Peyer's patch (tissue), 4 donors: ENCODE data around the gene ATG2B. TPM values are rescaled to one million over a fixed set of nuclear protein-coding genes. Genes with fewer than 3 reads are reported as not detected.

ENCODE experiments used
- DNase-seq, 3 donors: peaks; one replicate each; pipeline ENCODE4 v3.0.0-alpha.2; 2017 to 2019
- H3K27ac ChIP-seq, 4 donors: fragments of 200-600 bp; sonication (generic); one replicate each; pipeline ENCODE4 v1.5.1; 2016 to 2019
- H3K27me3 ChIP-seq, 2 donors: fragments of 200-600 bp; sonication (generic); one replicate each; pipeline ENCODE4 v1.5.1; 2019
- H3K36me3 ChIP-seq, 3 donors: fragments of 200-600 bp; sonication (generic); one replicate each; pipeline ENCODE4 v1.5.1; 2016 to 2019
- H3K4me1 ChIP-seq, 4 donors: fragments of 200-600 bp; sonication (generic); one replicate each; pipeline ENCODE4 v1.5.1; 2016 to 2019
- H3K4me3 ChIP-seq, 4 donors: fragments of 200-600 bp; sonication (generic); 1 replicate in 3 of 4; 2 replicates in 1 of 4; pipeline ENCODE4 v1.5.1; 2016 to 2019; ENCODE audit warnings: mild to moderate bottlenecking in 1 of 4
- H3K9me3 ChIP-seq, 4 donors: fragments of 200-600 bp; sonication (generic); one replicate each; pipeline ENCODE4 v1.5.1; 2016 to 2019; ENCODE audit warnings: mild to moderate bottlenecking in 1 of 4
- CTCF ChIP-seq, 6 experiments: fragments of 450-650 bp in 4 of 6; fragments of 200-600 bp in 2 of 6; sonication (generic) in 1 of 6; IDR thresholded peaks; one replicate each; pipeline ENCODE4 v1.5.1; 2017 to 2019; ENCODE audit warnings: antibody characterized with exemption in 6 of 6, mild to moderate bottlenecking in 3 of 6, moderate library complexity in 1 of 6
- POLR2A ChIP-seq, 2 donors: fragments of 450-650 bp; IDR thresholded peaks; one replicate each; pipeline ENCODE4 v1.5.1; 2017; ENCODE audit warnings: antibody characterized with exemption in 2 of 2, mild to moderate bottlenecking in 2 of 2, moderate library complexity in 2 of 2
- total RNA-seq, 4 donors: library from RNA; depleted of rRNA; stranded (reverse); fragments of >200 nt; gene quantifications; one replicate each; pipeline ENCODE4 v1.1.0, GENCODE V29; 2016

Gene ATG2B
- total RNA-seq, 4 donors from 2014 or later = 39.8 to 85.8 (median 47.4) TPM

GRCh38 chr14:96261772-96262655 lies 101.1 kb downstream of the ATG2B start:
- no peak for TF ChIP-seq CTCF (IDR thresholded peaks at IDR 0.05)
- TF ChIP-seq POLR2A (IDR thresholded peaks at IDR 0.05) = no peak
- peaks cover 0 to 6% (median 0%) of the 10 kb centered on the region in 4 donors for H3K4me1 ChIP-seq
- H3K27me3 ChIP-seq = no peaks in the 10 kb centered on the region
- no peak overlapping the region for H3K4me3 ChIP-seq
- no peaks in the 10 kb centered on the region for H3K36me3 ChIP-seq
- no peaks in the 10 kb centered on the region for H3K9me3 ChIP-seq
- H3K27ac ChIP-seq = no peak overlapping the region
- no peak for DNase-seq

GRCh38 chr14:96261053-96261452 lies 102.1 kb downstream of the ATG2B start:
- DNase-seq = no peak
- no peak overlapping the region for H3K27ac ChIP-seq
- TF ChIP-seq POLR2A (IDR thresholded peaks at IDR 0.05) = no peak
- TF ChIP-seq CTCF (IDR thresholded peaks at IDR 0.05) = no peak

GRCh38 chr14:96260341-96260821 lies 102.8 kb downstream of the ATG2B start:
- H3K27ac ChIP-seq = no peak overlapping the region
- H3K9me3 ChIP-seq = no peaks in the 10 kb centered on the region
- no peaks in the 10 kb centered on the region for H3K36me3 ChIP-seq
- no peak for TF ChIP-seq POLR2A (IDR thresholded peaks at IDR 0.05)
- TF ChIP-seq CTCF (IDR thresholded peaks at IDR 0.05) = no peak
- no peak for DNase-seq
- no peak overlapping the region for H3K4me3 ChIP-seq
- H3K27me3 ChIP-seq = no peaks in the 10 kb centered on the region
- peaks cover 0 to 6% (median 0%) of the 10 kb centered on the region in 4 donors for H3K4me1 ChIP-seq

More at GRCh38 chr14:96261053-96261452, 102.1 kb downstream of the ATG2B start:
- Histone ChIP-seq H3K36me3 (no peaks in the 10 kb centered on the region), H3K4me1 (peaks cover 0 to 6% (median 0%) of the 10 kb centered on the region in 4 donors), H3K4me3 (no peak overlapping the region), H3K9me3 (no peaks in the 10 kb centered on the region), H3K27me3 (no peaks in the 10 kb centered on the region)

GRCh38 chr14:96257900-96258299 lies 105.2 kb downstream of the ATG2B start:
- DNase-seq = no peak
- Histone ChIP-seq H3K36me3 (no peaks in the 10 kb centered on the region), H3K4me1 (peaks cover 0 to 6% (median 0%) of the 10 kb centered on the region in 4 donors), H3K4me3 (no peak overlapping the region), H3K9me3 (no peaks in the 10 kb centered on the region), H3K27ac (no peak overlapping the region), H3K27me3 (no peaks in the 10 kb centered on the region)
- TF ChIP-seq POLR2A (IDR thresholded peaks at IDR 0.05) = no peak
- TF ChIP-seq CTCF (IDR thresholded peaks at IDR 0.05) = no peak

- Histone ChIP-seq H3K4me3 (no peak overlapping the region), H3K27me3 (no peaks in the 10 kb centered on the region), H3K4me1 (peaks cover 0 to 8% (median 0%) of the 10 kb centered on the region in 4 donors), H3K9me3 (no peaks in the 10 kb centered on the region), H3K36me3 (no peaks in the 10 kb centered on the region), H3K27ac (no peak overlapping the region)
- peak in 1 of 3 donors; percentile 15 for DNase-seq
- TF ChIP-seq CTCF (IDR thresholded peaks at IDR 0.05) (no peak), POLR2A (IDR thresholded peaks at IDR 0.05) (no peak)
Measured at GRCh38 chr14:96257056-96257455, 106.1 kb downstream of the ATG2B start.
